ENCODE measurements around the gene GNAT3.

- TF ChIP-seq POLR2A (IDR thresholded peaks at IDR 0.05) = no peak
- no peak for TF ChIP-seq CTCF (IDR thresholded peaks at IDR 0.05)
These were observed 33.2 kb downstream of the GNAT3 start for GRCh38 chr7:80478683-80479082.

Measured in uterus (tissue), 2 donors.